Smooth muscle cell (in vitro differentiated cells): ENCODE data around the gene PIK3R6. TPM values are rescaled to one million over a fixed set of nuclear protein-coding genes. Genes with fewer than 3 reads are reported as not detected.
A peak's percentile ranks its signal among the peaks of the same experiment; 100 is the strongest.

Experiments used
- DNase-seq: peaks from one replicate; lab custom pipeline; 2025; ENCODE audit not compliant: unreplicated experiment; lab: John Stamatoyannopoulos, UW
- H2AFZ ChIP-seq: fragments of 200-600 bp; sonication (generic); 2 replicates; pipeline ENCODE4 v1.6.0; 2016; ENCODE audit warnings: antibody characterized with exemption, low read depth, mild to moderate bottlenecking
- H3F3A ChIP-seq: fragments of 200-600 bp; sonication (generic); 2 replicates; pipeline ENCODE4 v1.6.0; 2017; ENCODE audit warnings: antibody characterized with exemption, low read depth
- H3K27ac ChIP-seq: fragments of 200-600 bp; sonication (generic); 2 replicates; pipeline ENCODE4 v1.5.1; 2016; ENCODE audit warnings: low read depth, mild to moderate bottlenecking
- H3K27me3 ChIP-seq: fragments of 200-600 bp; sonication (generic); 2 replicates; pipeline ENCODE4 v1.6.1; 2016; ENCODE audit warnings: low read depth, mild to moderate bottlenecking
- H3K36me3 ChIP-seq: fragments of 200-600 bp; sonication (generic); 2 replicates; pipeline ENCODE4 v1.5.1; 2016; ENCODE audit warnings: low read depth
- H3K4me1 ChIP-seq: fragments of 200-600 bp; sonication (generic); 2 replicates; pipeline ENCODE4 v1.5.1; 2016; ENCODE audit warnings: low read depth
- H3K4me2 ChIP-seq: fragments of 200-600 bp; sonication (generic); 2 replicates; pipeline ENCODE4 v1.6.0; 2016; ENCODE audit warnings: mild to moderate bottlenecking
- H3K4me3 ChIP-seq: fragments of 200-600 bp; sonication (generic); 2 replicates; pipeline ENCODE4 v1.5.1; 2016; ENCODE audit warnings: mild to moderate bottlenecking
- H3K79me2 ChIP-seq: fragments of 200-600 bp; sonication (generic); 2 replicates; pipeline ENCODE4 v1.6.0; 2016; ENCODE audit warnings: low read depth, mild to moderate bottlenecking
- H3K9ac ChIP-seq: fragments of 200-600 bp; sonication (generic); 2 replicates; pipeline ENCODE4 v1.6.0; 2016; ENCODE audit warnings: low read depth
- H3K9me3 ChIP-seq: fragments of 200-600 bp; sonication (generic); replicated peaks from 2 replicates; pipeline ENCODE4 v1.5.1; 2016; ENCODE audit warnings: low read depth
- H4K20me1 ChIP-seq: fragments of 200-600 bp; sonication (generic); 2 replicates; pipeline ENCODE4 v1.6.0; 2016; ENCODE audit warnings: low read depth
- CTCF ChIP-seq: fragments of 200-600 bp; sonication (generic); IDR thresholded peaks from 2 replicates; pipeline ENCODE4 v1.5.1; 2017; ENCODE audit warnings: borderline replicate concordance, mild to moderate bottlenecking, antibody characterized with exemption; ENCODE audit not compliant: insufficient read depth, poor library complexity, severe bottlenecking
- WGBS: methylation state at CpG from one replicate; pipeline ENCODE4 v1.1.7; 2016; ENCODE audit warnings: low lambda C conversion rate; 5-methylcytosine and 5-hydroxymethylcytosine counted together
- polyA plus RNA-seq: library from polyadenylated mRNA; unstranded; fragments of >200 nt; fragmentation: Nextera tagmentation; extraction: Ambion mirVana; gene quantifications from 2 replicates; pipeline ENCODE4 v1.2.1, GENCODE V29; 2016
- total RNA-seq: library from RNA; depleted of rRNA; stranded (reverse); fragments of >200 nt; gene quantifications from 2 replicates; pipeline ENCODE4 v1.2.3, GENCODE V29; 2014

The PIK3R6 gene
- total and polyA plus RNA-seq, 2 experiments from 2014 or later = not detected

DNA sequence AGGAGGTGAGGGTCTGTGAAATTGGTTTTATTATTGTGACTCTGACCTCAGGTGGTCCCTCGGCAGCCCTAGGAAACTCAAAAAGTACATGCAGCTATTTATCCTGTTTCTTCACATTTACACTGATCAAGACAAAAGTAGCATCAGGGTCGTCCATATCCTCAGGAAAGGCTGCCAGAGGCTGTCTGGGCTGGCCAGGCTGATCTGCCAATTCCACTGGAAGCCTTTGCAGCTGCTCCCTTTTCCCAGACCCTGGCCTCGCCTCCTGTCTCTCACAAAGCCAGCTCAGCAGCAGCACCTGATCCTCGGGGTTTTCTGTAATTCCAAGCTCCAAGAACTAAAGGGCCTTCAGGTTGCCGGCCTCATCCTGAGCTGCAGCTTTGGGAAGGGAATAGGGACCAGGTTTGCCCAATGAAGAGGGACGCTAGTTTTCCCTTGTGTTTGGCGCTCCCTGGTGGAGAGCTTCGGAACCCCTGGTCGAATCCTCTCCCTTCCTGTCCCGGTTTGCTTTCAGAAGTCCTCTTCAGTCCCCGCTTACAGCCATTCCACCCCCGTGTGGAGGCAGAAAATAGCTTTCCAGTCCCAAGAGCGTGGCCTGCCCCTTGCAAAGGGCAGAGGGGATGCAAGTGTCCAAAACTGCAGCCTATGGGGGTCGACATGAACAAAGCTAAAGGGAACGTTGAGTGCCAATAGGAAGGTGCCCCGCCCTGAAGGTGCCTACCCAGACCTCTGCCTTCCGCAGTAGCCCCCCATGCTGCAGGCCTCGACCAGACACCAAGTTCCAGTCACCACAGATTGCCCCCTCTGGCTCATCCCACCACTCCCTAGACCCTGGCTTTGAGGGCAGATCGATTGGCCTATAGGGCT is 81.7 kb downstream of the PIK3R6 start:
- Histone ChIP-seq H2AFZ (no peak overlapping the region), H3K79me2 (no peaks in the 10 kb centered on the region), H3K27me3 (no peaks in the 10 kb centered on the region), H3K4me2 (no peak overlapping the region), H3K9ac (no peak overlapping the region), H3K27ac (no peak overlapping the region), H3K4me3 (no peak overlapping the region), H4K20me1 (no peaks in the 10 kb centered on the region), H3K9me3 (no peaks in the 10 kb centered on the region), H3K36me3 (no peaks in the 10 kb centered on the region), H3K4me1 (no peaks in the 10 kb centered on the region), H3F3A (no peaks in the 10 kb centered on the region)
- 33% methylated on average over 19 of the region's 19 CpGs for WGBS
- TF ChIP-seq CTCF = peak; percentile 82
- peak; percentile 41 for DNase-seq

DNA sequence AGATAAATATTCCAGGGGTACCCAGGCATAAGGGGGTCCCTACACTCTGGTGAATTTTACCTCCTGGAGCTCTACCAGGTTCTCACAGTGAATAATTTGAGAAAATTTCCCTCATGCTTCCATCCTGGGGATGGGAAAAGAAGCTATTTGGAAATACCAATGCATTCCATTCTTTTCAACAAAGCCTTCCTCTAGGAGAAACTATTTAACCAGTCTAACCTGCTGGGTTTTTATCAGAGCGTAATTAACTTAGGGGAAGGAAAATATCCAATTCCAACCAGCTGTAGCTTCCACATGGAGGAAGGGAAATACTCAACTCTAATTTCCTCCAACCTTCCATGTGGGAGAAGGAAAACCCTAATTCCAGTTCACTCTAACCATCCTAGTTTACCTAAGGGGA is 85.3 kb downstream of the PIK3R6 start:
- no peaks in the 10 kb centered on the region for H3K27me3 ChIP-seq
- H3K27ac ChIP-seq = peak overlapping the region; percentile 66
- H3K9me3 ChIP-seq = no peaks in the 10 kb centered on the region
- H3K36me3 ChIP-seq = no peaks in the 10 kb centered on the region
- H3K79me2 ChIP-seq = no peaks in the 10 kb centered on the region
- no peak for DNase-seq
- no peak overlapping the region for H3K4me2 ChIP-seq
- WGBS = 86% methylated on average over 1 of the region's 1 CpG
- H3F3A ChIP-seq = no peaks in the 10 kb centered on the region
- TF ChIP-seq CTCF = no peak
- H3K4me1 ChIP-seq = no peaks in the 10 kb centered on the region
- H4K20me1 ChIP-seq = no peaks in the 10 kb centered on the region
- H3K4me3 ChIP-seq = no peak overlapping the region
- H3K9ac ChIP-seq = no peak overlapping the region
- H2AFZ ChIP-seq = no peak overlapping the region

DNA sequence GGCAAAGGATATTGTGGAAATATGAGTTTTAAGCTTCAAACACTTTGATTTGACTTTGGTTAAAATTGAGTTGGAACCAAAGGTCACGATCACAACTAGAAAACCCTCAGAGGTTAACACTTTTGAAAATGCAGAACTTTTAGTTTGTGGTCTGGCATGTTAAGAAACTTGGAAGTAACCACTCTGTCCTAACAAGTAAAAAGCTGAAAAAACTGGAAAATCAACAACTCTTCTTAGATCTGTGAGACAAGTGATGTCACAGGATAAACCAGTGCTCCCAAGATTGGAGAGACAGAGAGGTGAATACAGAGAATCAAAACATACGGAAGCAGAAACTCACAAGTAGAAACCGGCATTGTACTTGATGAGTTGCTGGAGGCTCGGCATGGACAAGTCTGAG is 85.7 kb downstream of the PIK3R6 start:
- Histone ChIP-seq H3K4me1 (no peaks in the 10 kb centered on the region), H4K20me1 (no peaks in the 10 kb centered on the region), H3K9ac (no peak overlapping the region), H3K79me2 (no peaks in the 10 kb centered on the region), H3K27me3 (no peaks in the 10 kb centered on the region), H3K27ac (peak overlapping the region; percentile 66), H3K4me2 (no peak overlapping the region), H3K36me3 (no peaks in the 10 kb centered on the region), H3K9me3 (no peaks in the 10 kb centered on the region), H3F3A (no peaks in the 10 kb centered on the region), H3K4me3 (no peak overlapping the region), H2AFZ (no peak overlapping the region)
- WGBS = 82% methylated on average over 4 of the region's 4 CpGs
- DNase-seq = no peak
- no peak for TF ChIP-seq CTCF

GRCh38 chr17:8776881-8777280 is 90.6 kb downstream of the PIK3R6 start:
- 90% methylated on average over 1 of the region's 1 CpG for WGBS
- no peak overlapping the region for H2AFZ ChIP-seq
- no peaks in the 10 kb centered on the region for H3K36me3 ChIP-seq
- no peaks in the 10 kb centered on the region for H3K79me2 ChIP-seq
- no peak overlapping the region for H3K9ac ChIP-seq
- H3K27me3 ChIP-seq = no peaks in the 10 kb centered on the region
- H3K27ac ChIP-seq = no peak overlapping the region
- H3K4me3 ChIP-seq = no peak overlapping the region
- DNase-seq = no peak
- no peak overlapping the region for H3K4me2 ChIP-seq
- no peaks in the 10 kb centered on the region for H3F3A ChIP-seq
- no peak for TF ChIP-seq CTCF
- H4K20me1 ChIP-seq = no peaks in the 10 kb centered on the region
- H3K4me1 ChIP-seq = no peaks in the 10 kb centered on the region
- H3K9me3 ChIP-seq = no peaks in the 10 kb centered on the region
